GM10248 (cell line): ENCODE results near the gene CEACAM1.
"Not testable (repeated sequence)": the region's sequence is repeated elsewhere in the genome, so short reads cannot be mapped to it uniquely, and the experiment has no call there.

Experiments
- CTCF ChIA-PET: fragments of 300-600 bp; sonication (Branson Sonifier 250); formaldehyde crosslinking; extraction: SDS; loops from one replicate; lab custom pipeline; 2021; ENCODE audit warnings: antibody characterized with exemption; lab: Yijun Ruan, JAX
- POLR2A ChIA-PET: fragments of 350-650 bp; sonication (Branson Sonifier 250); formaldehyde crosslinking; extraction: SDS; loops from one replicate; lab custom pipeline; 2020; ENCODE audit warnings: antibody characterized with exemption; lab: Yijun Ruan, JAX
- DNase-seq: peaks from one replicate; pipeline ENCODE4 v3.0.0; 2012; ENCODE audit errors: extremely low spot score
- CTCF ChIP-seq: IDR thresholded peaks from 2 replicates; pipeline ENCODE4 v1.5.1; 2012; ENCODE audit warnings: mild to moderate bottlenecking, low read depth; ENCODE audit errors: extremely low read depth, missing control alignments, control extremely low read depth

Gene CEACAM1

GRCh38 chr19:42538841-42539709 is 10.8 kb upstream of the CEACAM1 start:
- POLR2A ChIA-PET, result no interaction called here
- CTCF ChIA-PET, result interaction anchor here (1.1 to 4.2 kb wide), 6 partner anchors 9 to 100 kb away, joined by 3 to 15 read pairs (median 8); partner anchors contain the start of gene CEACAM1
- no peak for TF ChIP-seq CTCF
- no peak for DNase-seq

GRCh38 chr19:42535276-42535675 is 7.0 kb upstream of the CEACAM1 start:
- DNase-seq, POLR2A ChIA-PET: not testable (repeated sequence)
- CTCF ChIA-PET, result interaction anchor here (1.3 to 2.2 kb wide), 3 partner anchors 85 to 97 kb away, joined by 3 to 7 read pairs (median 4); no protein-coding TSS in a partner anchor

GRCh38 chr19:42534391-42534790 is 6.1 kb upstream of the CEACAM1 start:
- ChIA-PET POLR2A (no interaction called here), CTCF (interaction anchor here (1.6 kb wide), 1 partner anchor 84 kb away, joined by 4 read pairs; no protein-coding TSS in a partner anchor)
- no peak for TF ChIP-seq CTCF
- DNase-seq, result no peak

- ChIA-PET CTCF (interaction anchor here (1.2 to 8.4 kb wide), 5 partner anchors 62 to 94 kb away, joined by 3 to 194 read pairs (median 10); no protein-coding TSS in a partner anchor), POLR2A (no interaction called here)
- no peak for DNase-seq
- no peak for TF ChIP-seq CTCF
These were observed 4.6 kb upstream of the CEACAM1 start for GRCh38 chr19:42532891-42533290.

GRCh38 chr19:42531313-42531712 is 3.0 kb upstream of the CEACAM1 start:
- TF ChIP-seq CTCF, result no peak
- no peak for DNase-seq
- ChIA-PET POLR2A (no interaction called here), CTCF (interaction anchor here (1.2 to 8.4 kb wide), 14 partner anchors 11 to 93 kb away, joined by 3 to 194 read pairs (median 8); partner anchors contain the start of gene CXCL17)

- peak; percentile 97 for TF ChIP-seq CTCF
- POLR2A ChIA-PET, result no interaction called here
- CTCF ChIA-PET, result interaction anchor here (0.6 to 8.4 kb wide), 31 partner anchors 9 to 183 kb away, joined by 3 to 194 read pairs (median 11); partner anchors contain the start of gene CXCL17
- DNase-seq, result peak; percentile 84
These were observed 1.0 kb upstream of the CEACAM1 start for GRCh38 chr19:42529248-42529764.
